ENCODE results near the gene GLRX.

The GLRX gene

DNA sequence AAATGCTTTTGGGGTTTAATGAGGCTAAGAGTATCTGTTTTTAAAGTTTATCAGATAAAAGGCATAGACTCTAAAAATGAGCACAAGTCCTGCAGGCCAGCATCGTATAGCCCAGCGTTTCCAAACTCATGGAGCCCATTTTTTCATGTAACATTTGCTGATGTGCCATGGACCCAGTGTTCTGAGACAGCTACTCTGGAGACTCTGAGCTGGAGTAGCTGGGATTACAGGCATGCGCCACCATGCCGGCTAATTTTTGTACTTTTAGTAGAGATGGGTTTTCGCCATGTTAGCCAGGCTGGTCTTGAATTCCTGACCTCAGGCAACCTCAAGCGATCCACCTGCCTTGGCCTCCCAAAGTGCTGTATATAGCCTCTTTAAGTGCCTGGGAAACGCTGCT, 15.8 kb downstream of the GLRX start:
- no peak for DNase-seq

DNA sequence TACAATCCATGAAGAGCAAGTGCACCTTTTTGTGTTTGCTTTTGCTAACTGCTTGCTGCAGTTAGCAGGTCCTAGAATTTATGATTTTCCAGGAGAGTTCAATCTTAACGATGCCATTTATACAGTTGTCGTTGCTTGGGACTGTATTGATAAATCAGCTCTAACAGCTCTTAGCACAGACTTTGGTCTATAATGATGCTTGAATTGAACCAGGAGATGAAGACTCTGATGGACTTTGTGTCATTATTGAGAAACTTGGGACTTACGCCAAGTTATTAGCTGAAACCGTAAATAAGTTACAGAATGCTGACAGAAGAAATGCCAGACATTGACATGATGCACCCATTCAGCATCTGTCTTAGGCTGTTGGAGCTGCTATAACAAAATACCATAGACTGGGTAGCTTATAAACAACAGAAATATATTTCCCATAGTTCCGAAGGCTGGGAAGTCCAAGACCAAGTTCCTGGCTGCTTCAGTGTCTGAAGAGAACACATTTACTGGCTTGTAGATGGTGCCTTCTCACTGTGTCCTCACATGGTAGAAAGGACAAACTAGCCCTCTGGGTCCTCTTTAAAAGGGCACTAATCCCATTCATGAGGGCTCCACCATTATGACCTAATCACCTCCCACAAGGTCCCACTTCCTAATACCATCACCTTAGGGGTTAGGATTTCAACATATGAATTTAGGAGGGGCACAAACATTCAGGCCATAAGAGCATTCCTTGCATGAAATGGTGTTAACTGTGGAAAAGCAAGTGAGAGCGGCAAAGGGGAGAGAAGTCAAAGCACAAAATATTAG, 17.6 kb downstream of the GLRX start:
- DNase-seq: no peak

DNA sequence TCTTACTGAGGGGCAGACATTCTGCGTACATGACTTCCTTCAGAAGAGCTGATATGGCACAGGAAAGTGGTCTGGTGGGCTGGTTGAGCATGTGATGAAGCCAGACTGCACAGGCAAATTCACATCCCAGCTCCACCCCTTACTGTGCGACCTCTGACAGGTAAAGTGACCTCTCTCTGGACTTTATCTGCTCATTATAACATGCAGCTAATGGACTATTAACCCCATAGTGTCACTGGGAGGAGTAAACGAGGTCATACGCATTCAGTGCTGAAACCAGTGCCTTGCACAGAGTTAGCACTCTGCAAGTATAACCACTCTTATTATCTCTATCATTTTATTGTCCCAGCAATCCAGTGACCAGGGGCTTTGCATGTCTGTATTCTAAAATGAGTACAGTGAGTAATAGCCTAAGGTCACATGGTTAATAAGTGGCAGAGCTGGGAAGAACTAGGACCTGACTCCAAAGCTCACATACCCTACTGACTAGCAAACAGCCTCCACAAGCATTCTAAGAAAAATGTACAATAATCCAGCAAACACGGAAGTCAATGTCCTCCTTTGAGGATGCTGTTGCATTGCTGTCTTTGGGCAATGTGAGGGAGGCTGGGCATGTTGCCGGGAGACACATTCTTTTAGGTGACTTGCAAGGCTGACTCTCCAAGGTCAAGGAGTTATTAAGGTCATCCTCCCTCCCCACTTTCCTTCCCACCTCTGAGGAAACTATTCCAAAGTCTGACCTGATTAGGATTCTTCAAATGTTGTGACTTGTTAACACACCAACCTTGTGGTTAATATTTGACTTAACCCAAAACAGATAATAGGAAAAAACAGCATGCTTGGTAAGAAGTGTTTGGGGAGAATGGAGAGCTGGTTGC, 19.0 kb downstream of the GLRX start:
- no peak for DNase-seq

DNA sequence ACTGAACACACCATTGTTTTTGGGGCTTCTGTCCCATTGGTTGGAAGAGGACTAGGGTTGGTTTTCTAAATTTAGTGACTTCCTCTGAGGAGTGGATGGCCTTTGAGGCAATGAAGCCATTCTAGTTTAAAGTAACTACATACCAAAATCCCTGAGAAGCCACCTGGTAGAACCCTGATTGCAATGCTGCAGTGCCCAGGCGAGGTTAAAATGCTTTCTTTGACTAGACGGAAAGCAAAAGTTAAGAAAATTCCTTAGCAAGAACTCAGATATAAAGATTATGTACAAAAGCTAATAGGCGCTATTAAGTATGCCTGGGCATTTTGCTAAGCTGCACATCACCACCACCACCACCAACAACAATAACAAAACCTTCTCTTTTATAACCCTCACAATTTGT, 20.6 kb downstream of the GLRX start:
- DNase-seq: no peak

DNA sequence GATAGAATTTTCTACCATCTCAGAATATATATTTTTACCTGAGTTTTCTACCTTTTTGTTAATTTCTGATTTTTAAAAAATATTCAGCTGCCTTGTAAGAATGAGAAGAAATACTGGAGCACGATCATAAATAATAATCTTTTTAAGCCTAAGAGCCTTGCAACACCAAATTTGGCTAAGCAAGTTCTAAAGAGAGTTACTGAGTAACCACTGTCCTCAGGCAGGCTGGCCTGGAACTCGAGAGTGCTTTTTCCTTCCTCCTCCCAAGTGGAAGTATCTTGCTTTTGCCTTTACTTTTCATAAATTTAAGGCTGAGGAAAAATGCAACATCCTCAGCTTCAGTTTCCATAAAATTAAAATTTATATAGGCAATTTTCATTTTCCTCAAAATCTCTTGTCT, 21.0 kb downstream of the GLRX start:
- no peak for DNase-seq

DNA sequence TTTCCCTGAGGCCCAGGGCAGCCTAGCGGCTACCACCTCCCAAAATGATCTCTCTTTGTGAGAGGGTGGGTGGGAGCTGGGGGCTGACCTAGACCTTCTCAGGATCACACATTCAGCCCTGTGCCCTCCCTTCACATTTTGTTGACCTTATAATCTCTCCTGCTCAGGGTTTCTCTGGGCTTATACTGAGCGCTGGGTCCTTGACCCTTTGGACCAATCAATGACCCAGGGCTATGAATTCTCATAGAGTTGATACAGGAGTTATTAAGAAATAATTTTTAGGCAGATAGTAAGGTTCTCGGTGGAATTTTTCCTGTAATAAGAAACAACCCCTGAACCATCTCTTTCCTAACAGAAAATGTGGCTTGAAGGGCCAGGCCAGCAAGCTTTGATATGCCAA, 22.0 kb downstream of the GLRX start:
- no peak for DNase-seq

DNA sequence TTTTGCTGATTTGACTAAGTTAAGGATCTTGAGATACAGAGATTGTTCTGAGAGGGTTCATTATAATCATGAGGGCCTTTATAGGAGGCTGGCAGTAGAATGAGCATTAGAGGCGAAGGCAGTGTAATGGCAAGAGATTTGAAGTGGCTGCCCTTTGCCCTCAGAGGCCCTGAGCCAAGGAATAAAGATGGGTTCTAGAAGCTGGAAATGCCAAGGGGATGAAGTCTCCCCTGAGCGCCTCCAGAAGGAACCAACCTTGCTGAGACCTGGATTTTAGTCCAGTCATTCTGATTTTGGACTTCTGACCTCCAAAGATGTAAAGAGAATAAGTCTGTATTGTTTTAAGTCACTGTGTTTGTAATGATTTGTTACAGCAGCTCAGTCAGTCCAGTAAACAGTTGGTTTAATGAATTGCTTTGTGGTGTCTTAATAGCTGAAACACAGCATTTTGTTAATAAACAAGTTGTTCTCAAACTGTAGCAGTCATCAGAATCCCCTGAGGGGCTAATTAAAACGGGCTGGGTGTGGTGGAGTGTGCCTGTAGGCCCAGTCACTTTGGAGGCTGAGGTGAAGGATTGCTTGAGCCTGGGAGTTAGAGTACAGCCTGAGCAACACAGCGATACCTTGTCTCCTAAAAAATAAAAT, 23.2 kb downstream of the GLRX start:
- no peak for DNase-seq

DNA sequence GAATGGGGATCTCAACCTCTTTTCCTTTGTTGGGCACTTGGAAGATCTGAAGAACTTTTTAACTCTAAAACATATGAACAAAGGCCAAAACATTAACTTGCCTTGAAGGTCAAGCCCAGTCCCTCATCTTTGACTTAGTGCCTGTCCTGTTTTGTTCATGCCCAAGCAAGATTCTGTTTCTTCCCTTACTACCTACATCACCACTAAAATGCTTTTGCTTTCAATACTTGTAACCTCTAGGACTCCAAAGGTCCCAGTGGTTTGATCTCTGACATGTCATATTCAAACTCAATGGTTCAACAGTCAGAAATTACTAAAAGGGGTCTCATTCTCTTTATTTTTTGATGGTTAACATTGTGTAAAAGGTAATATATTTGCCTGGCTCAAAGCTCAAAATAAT, 24.0 kb downstream of the GLRX start:
- no peak for DNase-seq

DNA sequence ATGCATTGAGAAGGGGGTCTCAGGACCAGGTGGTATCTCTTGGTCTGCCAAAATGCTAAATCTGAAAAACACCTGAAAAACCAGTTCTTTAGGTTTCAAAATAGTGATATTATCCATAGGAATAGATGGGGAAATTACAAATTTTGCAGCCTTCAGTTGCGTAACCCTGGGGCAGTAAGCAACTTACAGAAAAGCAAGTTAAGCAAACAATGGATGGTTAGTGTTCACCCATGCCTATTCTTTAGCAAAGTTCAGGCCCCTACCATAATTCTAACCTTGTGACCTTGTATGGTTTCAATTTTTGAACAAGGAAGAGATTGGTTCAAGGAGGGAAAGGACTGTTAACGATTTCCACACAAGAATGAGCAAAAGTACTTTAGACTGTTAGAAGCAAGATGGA, 24.5 kb downstream of the GLRX start:
- DNase-seq: no peak

DNA sequence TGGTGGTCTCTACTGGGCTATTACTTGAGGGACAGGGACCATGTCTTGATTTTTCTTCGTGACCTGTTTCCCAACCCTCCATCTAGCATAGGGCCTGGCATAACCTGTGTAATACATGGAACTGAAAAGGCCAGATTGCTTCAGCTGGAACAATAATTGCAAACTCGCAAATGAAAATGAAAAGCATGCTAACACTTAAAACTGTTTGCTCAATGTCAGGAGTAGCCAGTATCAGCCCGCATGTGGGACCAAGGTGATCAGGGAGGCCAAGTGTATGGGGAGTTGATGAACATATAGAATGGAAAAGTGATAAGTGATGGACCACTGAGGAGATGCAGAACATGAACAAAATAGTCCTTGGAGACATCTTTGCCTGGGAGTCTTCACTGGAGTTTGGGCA, 25.2 kb downstream of the GLRX start:
- no peak for DNase-seq

DNA sequence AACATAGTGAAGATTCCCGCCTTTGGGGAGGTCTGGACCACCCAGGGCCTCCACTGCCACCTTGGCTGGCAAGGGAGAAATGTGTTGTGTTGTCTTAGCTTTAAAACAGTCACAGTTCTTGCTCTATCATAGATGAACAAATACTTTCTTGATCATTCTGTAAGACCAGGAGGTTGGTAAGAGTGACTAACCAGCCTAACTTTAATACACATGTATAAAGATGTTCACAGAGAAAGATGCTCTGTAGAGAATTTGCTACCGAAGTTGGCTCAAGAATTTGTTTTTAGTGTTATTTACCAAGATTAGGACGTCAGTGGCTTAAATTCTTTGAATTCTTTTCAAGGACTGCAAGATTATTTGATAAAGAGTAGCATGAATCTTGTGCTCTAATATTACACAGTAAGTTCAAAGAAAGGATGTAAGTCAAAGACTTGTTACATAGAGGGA, 28.4 kb downstream of the GLRX start:
- no peak for DNase-seq

DNA sequence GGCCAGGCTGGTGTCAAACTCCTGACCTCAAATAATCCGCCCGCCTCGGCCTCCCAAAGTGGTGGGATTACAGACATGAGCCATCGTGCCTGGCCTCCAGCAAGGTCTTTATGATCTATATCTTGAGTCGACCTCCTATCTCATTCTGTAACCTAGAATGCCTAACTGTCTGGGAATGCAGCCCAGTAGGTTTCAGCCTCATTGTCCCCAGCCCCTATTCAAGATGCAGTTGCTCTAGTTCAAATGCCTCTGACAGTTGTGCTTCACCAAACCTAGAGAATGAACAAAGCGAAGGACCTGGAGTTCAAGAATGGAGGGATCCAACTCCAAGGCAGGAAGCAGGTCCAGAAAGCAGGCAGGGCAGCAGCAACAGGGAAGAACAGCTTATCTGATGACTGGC, 30.8 kb downstream of the GLRX start:
- DNase-seq: no peak

DNA sequence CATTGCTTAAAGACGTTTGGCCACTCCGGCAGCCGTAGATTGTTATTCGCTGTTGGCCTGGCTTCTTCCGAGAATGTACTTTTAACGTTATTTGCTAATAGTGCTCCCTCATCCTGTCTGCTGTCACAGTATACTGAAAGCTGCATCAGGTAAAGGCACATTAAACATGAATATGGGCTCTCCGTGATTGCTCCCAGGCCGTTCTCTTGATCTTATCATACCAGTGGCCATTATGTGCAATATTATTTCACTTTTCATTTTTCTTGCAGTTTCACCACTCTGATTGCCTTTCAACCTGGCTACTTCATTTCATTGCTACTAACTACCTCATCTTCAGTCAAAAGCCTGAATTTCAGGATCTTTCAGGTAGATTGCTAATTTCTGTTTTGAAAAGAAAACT, 34.0 kb downstream of the GLRX start:
- no peak for DNase-seq

DNA sequence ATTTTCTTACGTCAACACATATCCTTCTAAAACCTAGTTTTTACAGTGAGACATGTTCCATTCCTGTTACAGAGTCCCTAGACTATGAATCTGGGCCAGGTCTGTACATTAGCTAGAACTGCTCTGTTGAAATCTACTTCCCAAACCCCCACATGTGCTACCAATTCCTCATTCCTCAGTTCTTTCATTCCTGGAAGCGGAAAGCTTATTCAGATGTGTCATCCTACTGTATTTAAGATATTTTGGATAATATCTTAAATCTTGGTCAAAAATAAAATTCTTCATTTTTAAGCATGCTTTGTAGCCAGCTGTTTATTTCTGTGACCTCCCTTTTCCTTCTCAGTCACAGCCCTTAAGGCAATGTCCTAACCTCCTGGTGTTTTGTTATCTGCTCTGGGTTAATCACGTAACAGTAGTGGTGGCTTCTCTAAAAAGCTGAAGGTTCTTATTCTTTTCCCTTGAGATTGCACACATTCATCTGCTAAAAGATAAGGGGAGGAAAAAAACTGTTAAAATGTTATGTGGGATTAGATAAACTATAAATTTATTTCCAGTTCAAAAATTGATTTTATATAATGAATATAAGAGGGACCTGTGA, 35.6 kb downstream of the GLRX start:
- no peak for DNase-seq

DNA sequence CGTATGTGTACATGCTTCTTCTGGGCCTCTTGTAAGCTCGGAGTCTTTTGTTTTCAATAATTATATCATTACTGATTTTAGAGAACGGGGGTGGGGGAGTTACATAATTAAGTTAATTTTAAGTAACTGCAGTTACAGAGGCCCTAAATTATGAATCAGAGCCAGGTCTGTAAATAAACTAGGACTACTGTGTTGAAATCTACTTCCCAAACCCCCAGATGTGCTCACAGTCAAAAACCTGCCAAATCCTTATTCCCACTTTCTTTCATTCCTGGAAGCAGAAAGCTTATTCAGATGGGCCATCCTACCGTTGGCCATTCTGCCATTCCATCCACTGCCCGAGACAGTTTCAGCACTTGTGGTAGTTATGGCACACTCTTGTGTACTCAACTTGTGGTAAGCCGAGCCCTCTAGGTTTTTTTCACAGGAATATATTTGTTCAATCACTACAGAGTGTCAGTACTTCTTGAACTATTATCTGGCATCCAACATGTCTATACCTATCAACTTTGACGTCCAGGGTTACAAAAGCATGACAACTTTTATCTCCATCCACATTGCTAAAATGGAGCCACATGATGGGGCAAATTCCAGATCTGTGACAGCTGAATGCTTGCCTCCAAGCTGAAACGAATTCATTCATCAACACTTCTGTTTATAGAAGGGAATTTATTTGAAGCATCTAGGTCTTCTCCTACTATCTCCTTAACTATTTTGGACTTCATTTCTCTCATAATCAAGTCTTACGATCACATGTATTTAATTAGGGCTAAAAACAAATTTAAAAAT, 37.8 kb downstream of the GLRX start:
- no peak for DNase-seq

DNA sequence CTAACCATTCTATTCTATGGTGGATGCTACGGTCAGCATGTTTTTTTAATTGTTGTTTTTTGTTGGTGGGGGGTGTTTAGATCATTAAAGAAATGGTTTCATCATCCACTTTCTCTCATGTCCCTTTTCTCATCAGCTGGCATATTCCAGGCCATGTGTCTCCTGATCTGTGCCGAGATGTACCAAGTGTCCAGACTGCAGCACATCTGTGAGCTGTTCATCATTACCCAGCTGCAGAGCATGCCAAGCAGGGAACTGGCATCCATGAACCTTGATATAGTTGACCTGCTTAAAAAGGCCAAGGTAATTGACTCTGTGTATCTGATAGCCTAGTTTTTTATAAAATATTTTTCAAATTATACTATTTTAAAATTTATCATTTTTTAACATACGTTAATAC, 38.9 kb downstream of the GLRX start:
- no peak for DNase-seq

DNA sequence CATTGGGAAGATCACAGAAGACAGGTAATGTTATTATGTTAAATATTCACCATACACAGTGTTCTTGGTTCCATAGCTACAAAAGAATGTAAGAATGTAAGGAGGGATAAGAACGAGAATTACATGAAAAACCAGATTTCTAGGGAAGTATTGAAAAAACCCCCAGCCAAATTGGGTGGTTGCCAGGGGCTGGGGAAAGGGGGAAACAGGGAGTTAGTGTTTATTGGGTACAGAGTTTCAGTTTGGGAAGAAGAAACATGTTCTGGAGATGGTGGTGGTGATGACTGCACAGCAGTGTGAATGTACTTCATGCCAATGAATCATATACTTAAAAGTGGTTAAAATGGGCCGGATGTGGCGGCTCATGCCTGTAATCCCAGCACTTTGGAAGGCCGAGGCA, 40.3 kb downstream of the GLRX start:
- no peak for DNase-seq

DNA sequence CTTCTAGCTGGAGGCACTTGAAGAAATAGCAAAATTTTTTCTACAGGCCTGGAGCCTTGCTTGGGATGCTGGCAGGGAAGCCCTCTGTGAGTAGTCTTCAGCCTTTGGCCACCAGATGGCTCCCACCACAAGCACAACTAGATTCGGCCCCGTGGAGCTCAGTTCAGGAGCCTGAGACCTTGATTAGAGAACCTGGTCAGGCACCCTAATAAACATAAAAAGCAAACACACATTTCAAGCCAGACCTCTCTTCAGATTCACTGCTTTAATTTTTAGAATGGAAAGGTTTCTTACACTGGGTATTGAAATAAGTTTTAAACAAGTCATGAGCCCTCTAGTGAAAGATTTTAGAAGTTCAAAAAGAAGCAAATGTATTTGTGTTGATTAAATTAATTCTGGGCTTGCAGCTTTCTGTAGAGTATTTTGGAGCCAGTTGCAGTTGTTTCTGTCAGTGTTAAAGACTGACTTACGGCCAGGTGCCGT, 41.4 kb downstream of the GLRX start:
- peak; percentile 76 to 80 for DNase-seq

DNA sequence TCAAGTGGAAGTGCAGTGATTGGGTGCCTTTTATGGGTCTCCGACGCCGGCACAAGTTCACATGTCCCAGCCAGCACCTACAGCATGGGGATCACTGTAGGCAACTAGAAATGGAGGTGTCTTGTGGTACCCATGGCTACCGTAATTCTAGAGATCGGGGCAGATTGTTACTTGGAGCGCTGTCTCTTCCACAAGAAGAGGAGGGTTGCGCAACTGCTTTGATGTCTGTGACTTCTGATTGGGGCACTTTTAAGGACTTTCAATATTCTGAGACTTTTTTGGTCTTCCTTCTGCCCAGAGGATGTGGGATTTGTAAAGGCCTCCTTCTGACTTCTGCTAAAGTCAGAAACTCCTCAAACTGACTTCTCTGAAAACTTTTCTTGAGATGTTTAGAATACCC, 41.9 kb downstream of the GLRX start:
- DNase-seq: no peak

DNA sequence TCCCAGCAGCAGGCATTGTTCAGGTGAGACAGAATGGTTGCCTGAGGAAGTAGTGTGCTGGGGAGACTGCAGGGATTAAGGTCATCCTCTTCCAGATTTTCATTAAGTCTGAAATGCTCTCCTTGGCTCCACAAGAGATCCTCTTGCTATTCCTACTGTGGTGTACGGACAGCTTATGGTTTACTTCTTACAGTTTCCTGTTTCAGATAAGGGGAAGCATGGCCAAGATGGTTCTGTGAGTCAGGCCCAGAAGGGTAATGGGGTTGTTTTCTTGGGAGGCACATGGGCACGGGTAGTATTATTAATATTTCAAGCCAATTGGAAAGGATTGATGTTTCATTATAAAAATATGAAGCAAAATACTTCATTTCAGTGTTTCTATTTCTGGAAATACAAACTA, 42.9 kb downstream of the GLRX start:
- DNase-seq: no peak

DNA sequence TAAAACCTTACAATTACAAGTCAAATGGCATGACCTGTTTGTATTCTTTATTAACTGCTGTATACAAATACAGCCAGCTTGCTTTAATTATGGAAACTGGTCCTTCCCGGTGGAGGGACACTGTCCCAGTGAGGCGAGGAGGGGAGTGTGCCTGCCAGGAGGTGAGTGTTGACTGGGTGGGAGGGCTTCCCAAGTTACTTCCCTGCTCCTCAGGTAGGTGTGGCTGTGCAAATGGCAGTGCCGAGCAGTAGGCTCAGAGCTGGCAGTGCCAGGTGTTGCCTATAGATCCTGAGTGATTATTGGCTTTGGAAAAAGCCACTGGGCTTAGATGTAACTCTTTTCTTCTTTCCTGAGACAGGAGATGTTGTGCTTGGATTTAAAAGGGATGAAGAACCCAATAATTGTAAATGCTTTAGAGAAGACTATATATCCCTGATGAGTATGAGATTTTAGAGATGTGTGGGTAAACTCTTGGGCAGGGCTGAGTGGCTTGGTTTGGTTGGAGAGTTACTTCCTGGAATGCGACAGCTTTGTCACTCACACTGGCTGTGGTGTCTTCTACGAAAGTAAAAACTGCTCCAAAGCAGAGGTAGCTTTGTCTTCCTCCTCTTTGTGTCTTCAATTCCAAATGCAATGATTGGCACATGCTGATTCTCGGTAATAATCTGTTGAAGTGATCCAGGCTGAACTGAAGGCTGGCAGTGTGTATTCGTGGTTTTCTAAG, 43.7 kb downstream of the GLRX start:
- no peak for DNase-seq

DNA sequence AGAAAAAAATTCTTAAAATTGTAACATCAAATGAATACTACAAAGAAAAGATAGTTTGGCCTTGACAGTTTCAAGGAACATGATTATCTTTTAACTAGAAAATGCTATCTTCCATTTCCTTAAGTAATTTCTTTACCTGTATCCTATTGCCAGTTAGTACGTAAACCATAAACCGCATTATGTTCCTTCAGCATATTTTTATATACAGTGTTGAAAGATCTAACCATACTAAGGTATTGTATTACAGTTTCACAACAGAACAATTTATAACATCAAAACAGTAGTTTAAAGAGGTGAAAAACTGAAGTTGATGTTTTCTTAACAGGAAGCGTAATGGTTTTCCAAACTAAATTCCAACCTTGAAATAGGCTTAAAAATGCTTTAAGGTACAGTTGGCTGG, 45.1 kb downstream of the GLRX start:
- DNase-seq: no peak

Measured in CD4-positive, alpha-beta T cell treated with Interferon alpha-2 for 1 hour (primary cell).